BJ (cell line): Measurements from ENCODE around the gene DENND5B. TPM values are rescaled to one million over a fixed set of nuclear protein-coding genes. Genes with fewer than 3 reads are reported as not detected.

Experiments
- CTCF ChIA-PET: fragments of 350-600 bp; formaldehyde crosslinking; extraction: SDS; loops from one replicate; lab custom pipeline; 2021; ENCODE audit warnings: antibody characterized with exemption, inconsistent platforms; lab: Yijun Ruan, JAX
- POLR2A ChIA-PET: fragments of 300-600 bp; sonication (Branson Sonifier 250); formaldehyde crosslinking; extraction: SDS; loops from one replicate; lab custom pipeline; 2021; ENCODE audit warnings: antibody characterized with exemption; lab: Charles Lee
- DNase-seq: peaks from one replicate; pipeline ENCODE4 v3.0.0-alpha.2; 2011; ENCODE audit warnings: low read depth
- H3K27me3 ChIP-seq: 2 replicates; pipeline ENCODE4 v1.6.0; 2011; ENCODE audit warnings: low read length; ENCODE audit not compliant: control insufficient read depth, insufficient read depth
- H3K36me3 ChIP-seq: 2 replicates; pipeline ENCODE4 v1.5.1; 2011; ENCODE audit warnings: low read length; ENCODE audit not compliant: control insufficient read depth, insufficient read depth
- H3K4me3 ChIP-seq: 2 replicates; pipeline ENCODE4 v1.5.1; 2011; ENCODE audit warnings: low read depth, mild to moderate bottlenecking, control low read depth, low read length
- polyA plus RNA-seq: library from polyadenylated mRNA; depleted of rRNA; stranded (reverse); fragments of >200 nt; gene quantifications from 2 replicates; pipeline ENCODE4 v1.2.3, GENCODE V29; 2011
- TF ChIP-seq, protein P1 (sequence below): IDR thresholded peaks from 2 replicates; pipeline ENCODE4 v1.5.1; 2011; ENCODE audit warnings: low read depth, mild to moderate bottlenecking, control low read depth, inconsistent platforms, low read length, moderate library complexity; ENCODE audit not compliant: insufficient read depth

The DENND5B gene
- polyA plus RNA-seq, 1 experiment: 5.4 TPM

DNA sequence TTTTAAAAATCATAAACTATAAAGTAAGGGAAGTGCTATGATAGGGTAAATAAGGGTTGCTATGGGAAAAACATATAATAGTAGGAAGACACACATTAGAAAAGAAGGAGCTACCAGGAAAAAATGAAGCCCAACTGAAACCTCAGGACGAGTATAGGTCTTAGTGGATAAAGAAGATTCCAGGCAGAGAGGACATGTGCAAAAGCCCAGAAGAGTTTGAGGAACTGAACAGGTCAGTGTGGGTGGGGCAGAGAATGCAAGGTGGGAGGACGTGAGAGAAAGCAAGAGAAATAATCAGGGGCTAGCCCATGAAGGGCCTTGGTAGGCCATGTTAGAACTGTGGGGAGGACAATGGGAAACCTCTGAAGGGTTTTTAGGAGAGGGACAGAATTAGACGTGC lies 109.5 kb downstream of the DENND5B start:
- ChIA-PET CTCF (no interaction called here), POLR2A (no interaction called here)
- TF ChIP-seq, protein P1, sequence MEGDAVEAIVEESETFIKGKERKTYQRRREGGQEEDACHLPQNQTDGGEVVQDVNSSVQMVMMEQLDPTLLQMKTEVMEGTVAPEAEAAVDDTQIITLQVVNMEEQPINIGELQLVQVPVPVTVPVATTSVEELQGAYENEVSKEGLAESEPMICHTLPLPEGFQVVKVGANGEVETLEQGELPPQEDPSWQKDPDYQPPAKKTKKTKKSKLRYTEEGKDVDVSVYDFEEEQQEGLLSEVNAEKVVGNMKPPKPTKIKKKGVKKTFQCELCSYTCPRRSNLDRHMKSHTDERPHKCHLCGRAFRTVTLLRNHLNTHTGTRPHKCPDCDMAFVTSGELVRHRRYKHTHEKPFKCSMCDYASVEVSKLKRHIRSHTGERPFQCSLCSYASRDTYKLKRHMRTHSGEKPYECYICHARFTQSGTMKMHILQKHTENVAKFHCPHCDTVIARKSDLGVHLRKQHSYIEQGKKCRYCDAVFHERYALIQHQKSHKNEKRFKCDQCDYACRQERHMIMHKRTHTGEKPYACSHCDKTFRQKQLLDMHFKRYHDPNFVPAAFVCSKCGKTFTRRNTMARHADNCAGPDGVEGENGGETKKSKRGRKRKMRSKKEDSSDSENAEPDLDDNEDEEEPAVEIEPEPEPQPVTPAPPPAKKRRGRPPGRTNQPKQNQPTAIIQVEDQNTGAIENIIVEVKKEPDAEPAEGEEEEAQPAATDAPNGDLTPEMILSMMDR: no peak
- Histone ChIP-seq H3K4me3 (no peak overlapping the region), H3K36me3 (no peaks in the 10 kb centered on the region), H3K27me3 (no peaks in the 10 kb centered on the region)
- DNase-seq: no peak

DNA sequence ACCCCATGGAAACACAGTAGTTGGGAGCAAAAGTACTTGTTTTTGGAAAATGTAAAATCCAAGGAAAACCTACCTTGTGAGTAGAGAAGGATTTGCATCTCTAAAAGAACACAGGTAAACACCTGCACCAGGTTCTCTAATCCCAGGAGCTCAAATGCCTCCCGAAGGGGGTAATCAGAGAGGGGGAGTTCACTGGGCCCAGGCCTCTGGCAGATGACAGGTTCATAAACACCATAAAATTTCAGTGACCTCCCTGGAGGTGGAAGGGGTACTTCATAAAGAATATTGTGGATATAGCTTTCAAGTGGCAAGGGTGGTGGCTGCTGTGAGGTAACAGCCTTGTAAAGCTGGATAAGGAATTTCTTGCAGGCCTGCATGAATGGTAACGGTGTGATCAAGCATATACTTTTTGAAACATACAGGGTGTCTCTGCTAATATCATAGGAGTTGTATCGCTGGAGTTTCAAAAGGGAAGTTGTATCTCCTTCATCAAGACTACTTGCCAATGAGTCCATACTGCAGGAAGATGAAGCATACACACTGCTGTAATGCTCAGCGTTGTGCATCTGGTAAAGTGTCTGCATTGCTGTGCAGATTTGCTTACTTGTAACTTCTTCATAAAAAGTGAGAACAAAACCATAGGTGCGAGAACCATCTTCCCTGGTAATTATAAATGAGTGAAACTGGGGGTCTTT lies 111.3 kb downstream of the DENND5B start:
- Histone ChIP-seq H3K36me3 (no peaks in the 10 kb centered on the region), H3K4me3 (no peak overlapping the region), H3K27me3 (no peaks in the 10 kb centered on the region)
- ChIA-PET POLR2A (no interaction called here), CTCF (no interaction called here)
- TF ChIP-seq, protein P1: no peak
- no peak for DNase-seq

DNA sequence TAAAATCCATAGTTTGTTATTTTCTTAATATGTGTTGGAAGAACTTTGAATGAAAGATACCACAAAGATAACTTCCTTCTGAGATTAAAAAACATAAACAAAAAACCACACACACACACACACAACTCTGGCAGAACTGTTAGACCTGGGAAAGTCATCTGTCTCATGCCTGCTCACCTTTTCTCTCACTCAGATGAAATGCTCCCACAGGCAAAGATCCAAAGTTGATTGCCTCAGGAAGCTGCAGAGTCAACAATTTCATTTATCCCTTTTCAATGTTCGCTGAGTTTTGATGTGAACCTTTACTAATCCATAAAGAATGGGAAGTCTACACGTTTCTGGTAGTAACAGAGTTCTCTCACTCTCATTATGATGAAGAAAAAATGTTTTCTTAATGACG lies 112.0 kb downstream of the DENND5B start:
- ChIA-PET CTCF (no interaction called here), POLR2A (no interaction called here)
- DNase-seq: no peak
- H3K27me3 ChIP-seq: no peaks in the 10 kb centered on the region
- no peak overlapping the region for H3K4me3 ChIP-seq
- H3K36me3 ChIP-seq: no peaks in the 10 kb centered on the region
- TF ChIP-seq, protein P1: no peak

DNA sequence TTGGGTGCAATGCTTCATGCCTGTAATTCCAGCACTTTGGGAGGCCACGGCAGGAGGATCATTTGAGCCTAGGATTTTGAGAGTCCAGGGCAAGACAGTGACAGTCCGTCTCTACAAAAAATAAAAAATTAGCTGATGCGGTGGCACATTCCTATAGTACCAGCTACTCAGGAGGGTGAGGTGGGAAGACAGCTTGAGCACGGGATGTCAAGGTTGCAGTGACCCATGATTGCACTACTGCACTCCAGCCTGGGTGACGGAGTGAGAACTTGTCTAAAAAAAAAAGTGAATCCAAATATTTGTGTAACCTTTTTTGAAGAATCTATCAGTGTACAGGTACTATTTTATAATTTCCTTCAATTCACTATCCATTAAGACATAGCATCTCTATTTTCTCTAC lies 112.5 kb downstream of the DENND5B start:
- Histone ChIP-seq H3K4me3 (no peak overlapping the region), H3K27me3 (no peaks in the 10 kb centered on the region), H3K36me3 (no peaks in the 10 kb centered on the region)
- TF ChIP-seq, protein P1: no peak
- CTCF ChIA-PET: interaction anchor here (0.8 kb wide), 1 partner anchor 13 kb away, joined by 3 read pairs; no protein-coding TSS in a partner anchor
- POLR2A ChIA-PET: no interaction called here
- DNase-seq: no peak

DNA sequence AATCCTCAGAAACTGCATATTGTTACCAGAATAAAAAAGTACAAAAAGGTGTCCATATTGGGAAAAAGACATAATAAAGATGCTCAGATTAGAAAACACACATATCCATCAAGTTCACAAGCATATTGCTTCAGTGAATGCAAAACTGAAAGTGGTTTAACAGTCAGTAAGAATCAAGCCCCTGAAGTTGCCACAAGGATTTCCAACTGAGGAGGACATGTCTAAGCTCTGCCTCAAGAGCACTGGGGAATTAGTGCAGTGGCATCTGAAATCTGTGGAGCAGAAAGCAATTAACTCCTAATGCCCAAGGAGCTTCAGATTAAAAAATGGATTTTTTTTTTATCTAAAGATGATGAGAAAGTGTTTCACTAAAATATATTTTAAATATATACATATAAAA lies 113.2 kb downstream of the DENND5B start:
- TF ChIP-seq, protein P1: no peak
- H3K36me3 ChIP-seq: no peaks in the 10 kb centered on the region
- DNase-seq: no peak
- ChIA-PET CTCF (interaction anchor here (0.8 to 1.4 kb wide), 2 partner anchors 10 to 12 kb away, joined by 3 read pairs; no protein-coding TSS in a partner anchor), POLR2A (no interaction called here)
- no peak overlapping the region for H3K4me3 ChIP-seq
- no peaks in the 10 kb centered on the region for H3K27me3 ChIP-seq
